BJ (cell line): ENCODE results near the gene PNPLA7. TPM values are rescaled to one million over a fixed set of nuclear protein-coding genes. Genes with fewer than 3 reads are reported as not detected.

ENCODE experiments used
- CTCF ChIA-PET: fragments of 350-600 bp; formaldehyde crosslinking; extraction: SDS; loops from one replicate; lab custom pipeline; 2021; ENCODE audit warnings: antibody characterized with exemption, inconsistent platforms; lab: Yijun Ruan, JAX
- POLR2A ChIA-PET: fragments of 300-600 bp; sonication (Branson Sonifier 250); formaldehyde crosslinking; extraction: SDS; loops from one replicate; lab custom pipeline; 2021; ENCODE audit warnings: antibody characterized with exemption; lab: Charles Lee
- DNase-seq: peaks from one replicate; pipeline ENCODE4 v3.0.0-alpha.2; 2011; ENCODE audit warnings: low read depth
- H3K27me3 ChIP-seq: 2 replicates; pipeline ENCODE4 v1.6.0; 2011; ENCODE audit warnings: low read length; ENCODE audit not compliant: control insufficient read depth, insufficient read depth
- H3K36me3 ChIP-seq: 2 replicates; pipeline ENCODE4 v1.5.1; 2011; ENCODE audit warnings: low read length; ENCODE audit not compliant: control insufficient read depth, insufficient read depth
- H3K4me3 ChIP-seq: 2 replicates; pipeline ENCODE4 v1.5.1; 2011; ENCODE audit warnings: low read depth, mild to moderate bottlenecking, control low read depth, low read length
- CTCF ChIP-seq: IDR thresholded peaks from 2 replicates; pipeline ENCODE4 v1.5.1; 2011; ENCODE audit warnings: low read depth, mild to moderate bottlenecking, control low read depth, inconsistent platforms, low read length, moderate library complexity; ENCODE audit not compliant: insufficient read depth
- polyA plus RNA-seq: library from polyadenylated mRNA; depleted of rRNA; stranded (reverse); fragments of >200 nt; gene quantifications from 2 replicates; pipeline ENCODE4 v1.2.3, GENCODE V29; 2011

The PNPLA7 gene
- polyA plus RNA-seq, 1 experiment, result 0.63 TPM

- ChIA-PET CTCF (no interaction called here), POLR2A (no interaction called here)
- no peak overlapping the region for H3K4me3 ChIP-seq
- no peak for TF ChIP-seq CTCF
- no peaks in the 10 kb centered on the region for H3K27me3 ChIP-seq
- DNase-seq, result no peak
- no peaks in the 10 kb centered on the region for H3K36me3 ChIP-seq
These were observed 72.2 kb downstream of the PNPLA7 start for GRCh38 chr9:137477778-137478612.

- CTCF ChIA-PET, result no interaction called here
- TF ChIP-seq CTCF, result no peak
- no peak overlapping the region for H3K4me3 ChIP-seq
- POLR2A ChIA-PET, result no interaction called here
- no peaks in the 10 kb centered on the region for H3K36me3 ChIP-seq
- no peak for DNase-seq
- H3K27me3 ChIP-seq, result no peaks in the 10 kb centered on the region
These were observed 73.3 kb downstream of the PNPLA7 start for GRCh38 chr9:137476856-137477255.

- no peaks in the 10 kb centered on the region for H3K36me3 ChIP-seq
- TF ChIP-seq CTCF, result no peak
- ChIA-PET CTCF (no interaction called here), POLR2A (no interaction called here)
- no peak overlapping the region for H3K4me3 ChIP-seq
- no peaks in the 10 kb centered on the region for H3K27me3 ChIP-seq
- DNase-seq, result no peak
These were observed 74.5 kb downstream of the PNPLA7 start for GRCh38 chr9:137475666-137476065.

GRCh38 chr9:137474271-137474670 is 75.9 kb downstream of the PNPLA7 start:
- DNase-seq, result no peak
- no peaks in the 10 kb centered on the region for H3K36me3 ChIP-seq
- ChIA-PET CTCF (no interaction called here), POLR2A (no interaction called here)
- no peak overlapping the region for H3K4me3 ChIP-seq
- no peak for TF ChIP-seq CTCF
- no peaks in the 10 kb centered on the region for H3K27me3 ChIP-seq

GRCh38 chr9:137470785-137471184 is 79.4 kb downstream of the PNPLA7 start:
- no peaks in the 10 kb centered on the region for H3K36me3 ChIP-seq
- CTCF ChIA-PET, result no interaction called here
- POLR2A ChIA-PET, result interaction anchor here (0.7 kb wide), 1 partner anchor 48 kb away, joined by 3 read pairs; the partner anchor contains the start of gene EXD3
- H3K27me3 ChIP-seq, result no peaks in the 10 kb centered on the region
- no peak for TF ChIP-seq CTCF
- H3K4me3 ChIP-seq, result no peak overlapping the region
- DNase-seq, result no peak
